HG02981 (cell line): Measurements from ENCODE around the gene DRC7.

Experiments
- ATAC-seq: cut with Tn5 transposase; IDR thresholded peaks from one replicate; pipeline ENCODE4 v1.9.1; 2021; ENCODE audit warnings: mild to moderate bottlenecking, moderate library complexity; ENCODE audit not compliant: unreplicated experiment

The DRC7 gene

DNA sequence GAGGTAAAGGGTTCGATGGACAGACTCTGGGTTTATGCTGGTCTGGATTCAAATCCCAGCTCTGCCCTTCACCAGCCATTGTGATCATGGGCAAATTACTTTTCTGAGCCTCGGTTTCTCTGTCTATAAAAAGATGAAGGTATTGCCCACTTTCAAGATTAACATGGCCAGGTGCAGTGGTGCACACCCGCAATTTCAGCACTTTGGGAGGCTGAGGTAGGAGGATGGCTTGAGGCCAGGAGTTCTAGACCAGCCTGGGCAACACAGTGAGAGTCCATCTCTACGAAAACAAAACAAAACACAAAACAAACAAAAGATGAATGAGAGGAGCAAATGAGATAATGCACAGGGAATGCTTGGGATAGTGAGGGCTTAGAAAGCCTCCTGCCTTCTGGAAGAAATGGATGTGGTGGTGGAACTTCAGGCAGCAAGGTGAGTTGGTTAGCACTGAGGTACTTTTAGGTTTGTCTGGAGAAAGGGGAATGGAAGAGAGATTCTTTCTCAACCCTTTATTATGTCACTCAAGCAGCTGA is 18.0 kb upstream of the DRC7 start:
- no peak for ATAC-seq

DNA sequence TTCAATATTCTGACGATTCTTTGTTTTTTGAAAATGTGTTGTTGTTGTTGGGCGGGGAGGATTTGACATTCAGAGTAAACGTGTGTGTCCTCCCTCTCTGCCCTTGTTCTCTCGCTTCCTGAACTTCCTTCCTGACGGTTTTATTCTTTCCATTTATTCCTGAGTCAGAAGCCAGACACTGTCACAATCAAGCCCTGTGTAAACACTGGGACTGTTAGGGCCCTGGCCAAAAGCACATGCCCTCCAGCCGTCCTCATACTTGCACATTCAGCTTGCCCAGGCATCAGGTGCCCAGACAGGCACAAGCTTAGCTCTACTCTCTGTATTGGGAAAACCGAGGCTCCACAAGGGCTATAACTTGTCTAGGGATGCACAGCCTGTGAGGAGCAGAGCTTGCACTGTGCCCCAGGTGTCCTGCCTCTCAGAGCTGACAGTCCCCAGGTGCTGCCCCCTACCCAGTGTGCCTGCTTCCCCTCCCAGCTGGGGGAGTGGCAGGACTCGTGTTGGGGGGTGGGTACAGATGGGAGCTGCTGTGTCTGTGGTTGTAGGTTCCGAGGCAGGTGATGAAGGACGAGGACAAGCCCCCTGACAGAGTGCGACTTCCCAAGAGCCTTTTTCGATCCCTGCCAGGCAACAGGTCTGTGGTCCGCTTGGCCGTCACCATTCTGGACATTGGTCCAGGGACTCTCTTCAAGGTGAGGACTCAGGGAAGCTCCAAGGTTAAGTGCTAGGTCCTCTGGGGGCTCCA is 16.8 kb upstream of the DRC7 start:
- ATAC-seq = no peak

DNA sequence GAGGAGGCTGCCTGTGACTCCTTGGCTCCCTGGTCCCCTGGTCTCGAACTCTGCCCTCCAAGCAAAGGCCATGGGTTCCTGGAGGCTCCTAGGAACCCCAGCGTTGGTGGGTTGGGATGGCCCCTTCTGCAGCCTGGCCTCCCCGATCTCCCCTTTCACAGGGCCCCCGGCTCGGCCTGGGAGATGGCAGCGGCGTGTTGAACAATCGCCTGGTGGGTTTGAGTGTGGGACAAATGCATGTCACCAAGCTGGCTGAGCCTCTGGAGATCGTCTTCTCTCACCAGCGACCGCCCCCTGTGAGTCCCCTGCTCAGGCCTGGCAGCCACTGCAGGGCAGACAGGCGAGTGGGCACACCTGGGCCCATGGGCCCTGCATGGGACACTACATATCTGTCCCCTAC is 15.6 kb upstream of the DRC7 start:
- no peak for ATAC-seq

DNA sequence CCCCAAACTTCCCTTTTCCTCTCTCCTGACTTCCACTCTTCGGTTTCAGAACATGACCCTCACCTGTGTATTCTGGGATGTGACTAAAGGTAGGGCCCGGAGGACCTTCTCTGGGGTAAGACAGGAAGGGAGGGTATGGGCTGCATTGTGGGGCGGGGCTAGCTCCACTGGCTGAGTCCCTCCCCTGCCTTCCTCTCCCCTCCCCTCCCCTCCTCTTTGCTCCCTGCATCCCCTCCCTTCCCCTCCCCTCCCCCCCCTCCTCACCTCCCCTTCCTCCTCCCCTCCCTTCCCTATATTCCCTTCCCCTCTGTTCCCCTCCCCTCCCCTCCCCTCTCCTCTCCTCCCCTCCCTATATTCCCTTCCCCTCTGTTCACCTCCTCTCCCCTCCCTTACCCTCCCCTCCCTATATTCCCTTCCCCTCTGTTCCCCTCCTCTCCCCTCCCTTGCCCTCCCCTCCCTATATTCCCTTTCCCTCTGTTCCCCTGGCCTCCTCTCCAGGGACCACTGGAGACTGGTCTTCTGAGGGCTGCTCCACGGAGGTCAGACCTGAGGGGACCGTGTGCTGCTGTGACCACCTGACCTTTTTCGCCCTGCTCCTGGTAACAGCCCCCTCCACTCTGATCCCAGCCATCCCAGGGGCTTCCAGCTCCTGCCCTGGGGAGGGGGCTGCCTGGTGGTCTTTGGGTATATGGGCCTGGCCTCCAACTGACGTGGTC is 14.7 kb upstream of the DRC7 start:
- no peak for ATAC-seq

DNA sequence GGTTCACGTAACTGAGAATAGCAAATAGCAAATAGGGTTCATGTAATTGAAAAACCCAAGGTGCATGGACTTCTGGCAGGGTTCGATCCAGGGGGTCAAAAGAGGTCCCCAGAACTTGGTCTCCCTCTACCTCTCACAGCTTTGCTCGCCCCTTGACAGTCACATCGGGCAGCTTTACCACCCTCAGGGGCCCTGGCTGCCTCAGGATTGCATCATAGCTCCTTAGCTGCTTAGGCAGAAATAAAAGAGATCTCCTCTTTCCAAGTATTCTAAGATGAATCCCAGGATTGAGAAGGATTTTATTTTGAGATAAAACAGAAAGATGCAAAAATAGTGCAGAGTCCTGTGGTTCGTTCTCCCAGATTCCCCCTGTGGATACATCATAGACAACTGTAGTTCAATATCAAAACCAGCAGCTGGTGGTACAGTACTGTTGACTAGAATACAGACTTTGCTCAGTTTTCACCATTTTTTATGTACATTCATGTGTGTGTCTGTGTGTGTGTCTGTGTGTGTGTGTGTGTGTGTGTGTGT is 13.7 kb upstream of the DRC7 start:
- no peak for ATAC-seq

DNA sequence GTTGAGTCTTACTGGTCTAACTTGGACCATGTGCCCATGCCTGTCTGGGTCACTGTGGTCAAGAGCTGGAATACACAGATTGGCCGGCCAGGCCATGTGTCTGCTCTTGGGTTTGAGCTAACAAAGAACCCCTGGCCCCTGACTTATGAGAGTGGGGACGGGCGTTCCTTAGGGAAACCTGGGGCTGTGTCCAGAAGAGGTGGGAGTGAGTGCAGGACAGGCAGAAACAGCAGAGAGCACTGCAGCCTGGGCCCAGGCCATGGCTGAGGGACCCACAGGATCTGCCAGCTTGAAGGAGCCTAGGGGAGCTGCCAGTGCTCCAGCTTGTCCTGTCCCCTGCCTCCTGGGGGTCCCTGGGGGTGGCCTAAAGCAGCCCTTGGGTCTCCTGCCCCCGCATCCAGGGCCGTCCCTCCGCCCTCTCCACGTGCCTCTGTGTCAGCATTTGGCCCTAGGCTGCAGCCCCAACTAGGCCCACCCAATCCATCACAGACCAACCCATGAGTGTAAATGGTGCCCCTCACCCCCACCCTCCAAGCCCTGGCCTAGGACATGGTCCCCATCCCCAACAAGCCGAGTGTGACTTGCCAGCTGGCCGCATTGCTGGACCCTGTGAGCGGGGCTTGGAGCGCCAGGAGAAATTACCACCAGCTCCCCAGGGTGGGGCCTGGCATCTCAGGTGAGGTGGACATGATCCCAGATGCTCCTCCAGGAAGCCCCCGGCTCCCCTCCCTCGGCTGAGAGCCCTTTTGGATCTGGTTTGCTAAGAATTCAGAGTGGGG is 12.5 kb upstream of the DRC7 start:
- no peak for ATAC-seq

DNA sequence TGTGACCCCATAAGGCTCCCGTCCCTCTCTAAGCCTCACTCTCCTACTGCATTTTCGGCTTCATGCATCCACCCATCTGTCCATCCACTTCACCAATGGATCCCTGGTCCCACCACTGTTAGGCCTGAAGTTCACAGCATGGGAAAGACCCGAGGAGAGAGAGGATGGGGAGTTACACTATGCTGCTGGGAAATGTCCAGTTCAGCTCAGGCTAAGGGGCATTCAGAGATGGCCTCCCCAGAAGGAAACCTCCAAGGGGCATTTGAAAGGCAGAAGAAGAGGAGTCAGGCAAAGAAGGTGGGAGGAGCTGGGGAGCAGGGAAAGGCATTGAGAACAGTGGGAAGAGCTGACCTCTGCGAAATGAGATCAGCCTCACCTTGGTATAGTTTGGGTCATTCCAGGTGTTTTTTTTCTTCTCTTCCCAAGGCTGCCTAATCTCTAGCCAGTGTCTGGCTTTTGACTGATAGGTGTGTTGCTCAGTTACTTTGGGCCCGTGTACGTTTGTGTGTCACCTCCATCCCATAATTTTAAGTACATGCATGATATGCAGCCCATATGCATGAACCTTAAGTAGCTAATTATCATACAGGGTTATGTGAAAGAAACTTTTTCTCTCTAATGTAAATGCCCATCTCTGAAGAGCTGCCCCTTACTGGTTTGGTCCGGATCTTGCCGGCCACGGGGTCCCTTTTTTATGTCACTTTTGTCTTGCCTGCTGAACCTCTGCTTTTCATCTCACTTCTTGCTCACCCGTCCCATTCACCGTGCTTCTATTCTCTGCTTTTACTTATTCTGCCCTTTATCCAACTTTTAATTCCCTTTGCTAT is 11.6 kb upstream of the DRC7 start:
- ATAC-seq = no peak

DNA sequence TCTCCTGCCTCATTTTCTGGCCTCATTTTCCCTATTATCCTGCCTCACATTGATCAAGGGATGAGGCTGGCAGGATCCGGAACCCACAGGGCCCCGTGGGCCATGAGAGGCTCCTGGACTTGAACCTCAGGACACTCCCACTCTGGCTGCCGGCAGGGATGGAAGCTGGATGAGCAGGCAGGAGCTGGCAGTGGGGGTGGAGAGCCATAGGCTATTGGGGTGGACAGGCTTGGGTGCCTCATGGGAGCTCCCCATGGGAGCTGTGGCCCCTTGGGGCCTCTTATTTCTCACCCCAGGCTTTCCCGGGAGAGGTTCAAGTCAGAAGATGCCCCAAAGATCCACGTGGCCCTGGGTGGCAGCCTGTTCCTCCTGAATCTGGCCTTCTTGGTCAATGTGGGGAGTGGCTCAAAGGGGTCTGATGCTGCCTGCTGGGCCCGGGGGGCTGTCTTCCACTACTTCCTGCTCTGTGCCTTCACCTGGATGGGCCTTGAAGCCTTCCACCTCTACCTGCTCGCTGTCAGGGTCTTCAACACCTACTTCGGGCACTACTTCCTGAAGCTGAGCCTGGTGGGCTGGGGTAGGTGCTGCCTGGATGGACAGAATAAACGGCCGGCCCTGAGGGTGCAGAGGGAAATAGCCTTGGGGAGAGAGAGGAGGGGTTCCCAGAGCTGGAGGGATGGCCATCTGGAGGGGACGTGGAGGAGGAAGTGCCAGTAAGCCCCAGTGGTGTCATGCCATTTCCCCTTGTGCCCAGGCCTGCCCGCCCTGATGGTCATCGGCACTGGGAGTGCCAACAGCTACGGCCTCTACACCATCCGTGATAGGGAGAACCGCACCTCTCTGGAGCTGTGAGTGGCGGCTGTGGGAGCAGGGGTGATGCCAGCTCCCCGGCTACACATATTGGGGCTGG is 10.7 kb upstream of the DRC7 start:
- ATAC-seq = no peak

DNA sequence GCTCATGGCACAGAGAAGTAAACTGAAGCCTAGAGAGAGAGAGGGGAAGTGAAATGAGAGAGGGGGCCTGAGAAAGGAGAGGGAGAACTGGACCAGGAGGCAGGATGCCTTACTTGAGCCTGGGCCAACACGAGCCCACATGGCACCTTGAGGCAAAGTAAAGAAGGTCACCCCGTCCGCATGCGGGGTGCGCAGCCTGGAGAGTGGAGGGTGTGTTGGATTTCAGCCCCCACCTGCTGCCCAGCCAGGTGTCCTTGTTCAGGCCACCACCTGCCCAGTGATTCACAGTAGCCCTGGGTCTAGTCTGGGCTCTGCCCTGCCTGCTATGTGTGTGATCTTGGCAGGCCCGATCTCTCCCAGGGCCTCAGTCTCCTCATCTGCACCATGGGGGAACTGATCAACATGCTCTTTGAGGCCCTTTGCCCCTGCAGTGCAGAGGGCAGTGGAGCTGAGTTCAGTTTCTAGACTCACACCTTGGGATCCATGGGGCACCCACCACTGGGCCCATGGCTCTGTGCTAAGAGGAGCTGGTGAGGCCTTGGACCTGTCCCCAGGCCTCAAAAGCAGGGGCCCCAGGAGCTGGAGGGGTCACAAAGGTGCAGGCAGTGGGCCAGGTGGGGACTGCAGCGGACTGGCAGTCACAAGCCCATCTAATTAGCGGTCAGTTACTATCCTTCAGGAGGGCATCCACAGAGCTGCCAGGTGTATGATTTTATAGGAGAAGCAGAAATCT is 9.8 kb upstream of the DRC7 start:
- no peak for ATAC-seq

DNA sequence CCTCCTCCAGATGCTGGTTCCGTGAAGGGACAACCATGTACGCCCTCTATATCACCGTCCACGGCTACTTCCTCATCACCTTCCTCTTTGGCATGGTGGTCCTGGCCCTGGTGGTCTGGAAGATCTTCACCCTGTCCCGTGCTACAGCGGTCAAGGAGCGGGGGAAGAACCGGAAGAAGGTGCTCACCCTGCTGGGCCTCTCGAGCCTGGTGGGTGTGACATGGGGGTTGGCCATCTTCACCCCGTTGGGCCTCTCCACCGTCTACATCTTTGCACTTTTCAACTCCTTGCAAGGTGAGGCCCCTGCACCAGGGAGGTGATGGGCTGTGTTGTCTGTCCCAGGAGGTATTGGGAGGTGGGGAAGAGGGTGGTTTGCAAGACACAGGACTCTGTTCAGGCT is 9.0 kb upstream of the DRC7 start:
- no peak for ATAC-seq

DNA sequence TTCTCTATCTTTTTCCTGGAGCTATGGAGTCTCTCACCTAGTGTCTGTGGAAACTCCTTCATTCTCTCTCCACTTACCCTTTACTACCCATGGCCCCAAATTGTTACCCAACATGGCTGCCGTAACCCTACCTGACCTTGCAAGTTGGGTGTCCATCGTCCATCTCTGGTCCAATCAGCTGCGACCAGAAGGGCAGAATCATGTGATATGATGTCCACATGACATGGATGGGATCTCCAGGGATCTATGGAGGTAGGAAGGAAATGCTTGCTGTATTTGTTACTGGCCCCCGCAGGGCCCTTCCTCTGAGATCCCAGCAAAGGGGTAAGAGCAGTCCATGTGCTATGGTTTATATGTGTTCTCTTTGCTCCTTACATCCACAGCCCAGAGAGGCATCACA is 8.0 kb upstream of the DRC7 start:
- ATAC-seq = no peak

DNA sequence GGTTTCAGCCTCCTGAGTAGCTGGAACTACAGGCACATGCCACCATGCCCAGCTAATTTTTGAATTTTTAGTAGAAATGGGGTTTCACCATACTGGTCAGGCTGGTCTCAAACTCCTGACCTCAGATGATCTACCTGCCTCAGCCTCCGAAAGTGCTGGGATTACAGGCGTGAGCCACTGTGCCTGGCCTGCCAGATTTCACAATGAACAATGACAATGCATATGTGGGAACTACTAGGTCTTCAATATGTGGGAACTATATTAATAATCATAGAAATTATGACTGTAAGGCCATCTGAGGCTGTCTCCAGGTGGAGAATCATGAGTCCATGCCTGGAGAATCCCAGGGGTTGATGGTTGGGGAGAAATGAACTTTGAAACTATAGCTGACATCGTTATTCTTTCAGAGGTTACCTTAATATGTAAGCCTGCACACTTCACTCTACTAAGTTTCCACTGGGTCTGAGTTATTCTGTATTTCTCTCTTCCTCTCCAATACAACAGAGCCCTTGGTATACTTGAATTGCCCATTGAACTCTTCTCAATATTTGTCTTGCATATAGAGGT is 7.2 kb upstream of the DRC7 start:
- no peak for ATAC-seq

DNA sequence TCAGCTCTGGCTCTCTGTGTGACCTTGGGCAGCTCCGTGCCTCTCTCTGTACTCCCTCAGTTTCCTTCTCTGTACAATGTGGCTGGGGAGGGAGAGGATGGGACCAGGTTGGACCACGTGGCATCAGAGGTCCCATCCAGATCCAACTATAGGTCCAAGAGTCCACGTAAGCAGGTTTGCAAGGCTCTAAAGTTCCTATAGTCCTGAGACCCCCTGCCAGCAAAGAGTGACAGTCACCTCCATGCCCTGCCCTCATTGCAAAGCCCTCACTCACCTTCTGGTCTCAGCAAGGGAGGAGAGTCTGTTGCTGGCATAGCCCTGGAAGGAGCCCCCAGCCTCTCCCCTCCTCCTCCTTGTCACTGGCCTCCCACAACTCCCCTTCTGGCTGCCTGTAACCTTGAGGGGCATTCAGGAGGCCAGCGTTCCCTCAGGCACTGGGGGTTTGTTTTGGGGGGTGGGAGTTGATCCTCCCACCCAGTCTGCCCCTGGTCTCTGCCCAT is 6.1 kb upstream of the DRC7 start:
- ATAC-seq = no peak

DNA sequence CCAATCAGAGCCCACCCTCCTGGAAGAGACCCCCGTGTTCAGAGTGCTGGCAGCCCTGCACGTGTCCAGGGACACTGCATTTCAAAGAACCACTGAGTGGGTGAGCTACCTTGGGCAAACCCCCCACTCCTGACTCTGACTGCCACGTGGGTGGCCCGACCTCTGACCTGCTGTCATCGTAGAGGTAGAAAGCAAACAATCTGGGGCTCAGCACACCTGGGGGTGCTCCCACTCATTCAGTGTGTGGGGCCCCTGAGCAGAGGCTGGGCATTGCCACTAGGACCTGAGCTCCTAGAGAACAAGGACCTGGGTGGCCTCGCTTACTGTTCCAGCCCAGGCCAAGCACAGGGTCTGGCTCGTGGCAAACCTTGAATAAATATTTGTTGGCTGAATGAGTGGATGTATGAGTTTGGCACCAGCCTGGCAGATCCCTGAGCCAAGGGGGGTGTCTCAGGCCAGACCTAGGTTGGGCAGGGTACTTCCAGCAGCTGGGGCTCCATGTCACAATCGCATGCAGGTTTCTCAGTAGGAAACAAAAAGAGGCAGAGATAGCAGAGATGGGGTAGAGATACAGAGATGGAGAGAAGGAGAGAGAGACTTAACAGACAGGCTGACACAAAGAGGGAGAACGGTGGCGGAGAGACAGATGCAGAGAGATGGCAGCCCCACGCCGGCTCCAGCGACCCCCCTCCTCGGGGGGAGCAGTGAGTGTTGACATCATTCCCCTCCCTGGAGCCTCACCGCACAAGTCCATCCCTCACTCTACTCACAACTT is 5.4 kb upstream of the DRC7 start:
- no peak for ATAC-seq

DNA sequence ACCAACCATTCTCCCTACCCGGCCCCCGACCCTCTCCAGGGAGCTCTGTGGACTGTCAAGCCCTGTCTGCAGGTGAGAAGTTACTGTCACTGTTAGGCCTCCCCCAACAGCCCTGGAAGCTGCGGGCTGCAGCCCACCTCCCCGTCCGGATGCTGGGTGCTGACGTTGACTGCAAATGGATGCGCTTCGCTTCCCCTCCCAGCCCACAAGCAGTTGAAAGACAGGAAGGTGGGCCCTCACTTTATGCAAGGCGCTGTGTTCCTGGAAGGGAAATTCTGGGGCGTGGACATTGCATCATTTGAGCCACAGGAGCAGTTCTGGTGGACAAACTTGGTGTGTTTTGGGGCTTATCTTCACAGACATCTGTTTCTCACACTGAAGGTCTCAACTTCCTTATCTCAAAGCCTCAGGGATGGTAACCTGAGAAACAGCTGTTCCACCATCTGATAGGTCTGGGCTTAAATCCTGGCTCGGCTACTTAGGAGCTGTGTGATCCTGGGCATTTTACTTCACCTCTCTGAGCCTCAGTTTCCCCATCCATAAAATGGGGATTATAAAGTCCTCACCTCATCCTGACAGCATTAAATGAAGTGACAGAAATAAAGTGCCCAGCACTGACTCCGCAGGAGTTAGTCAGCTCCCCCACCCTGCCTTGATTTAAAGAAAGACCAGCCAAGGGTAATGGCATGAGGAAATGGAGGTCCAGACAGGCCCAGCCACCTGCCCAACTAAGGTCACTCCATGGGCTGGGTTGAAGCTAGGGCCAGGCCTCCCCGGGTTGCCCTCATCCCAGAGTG is 4.6 kb upstream of the DRC7 start:
- peak; percentile 64 for ATAC-seq

DNA sequence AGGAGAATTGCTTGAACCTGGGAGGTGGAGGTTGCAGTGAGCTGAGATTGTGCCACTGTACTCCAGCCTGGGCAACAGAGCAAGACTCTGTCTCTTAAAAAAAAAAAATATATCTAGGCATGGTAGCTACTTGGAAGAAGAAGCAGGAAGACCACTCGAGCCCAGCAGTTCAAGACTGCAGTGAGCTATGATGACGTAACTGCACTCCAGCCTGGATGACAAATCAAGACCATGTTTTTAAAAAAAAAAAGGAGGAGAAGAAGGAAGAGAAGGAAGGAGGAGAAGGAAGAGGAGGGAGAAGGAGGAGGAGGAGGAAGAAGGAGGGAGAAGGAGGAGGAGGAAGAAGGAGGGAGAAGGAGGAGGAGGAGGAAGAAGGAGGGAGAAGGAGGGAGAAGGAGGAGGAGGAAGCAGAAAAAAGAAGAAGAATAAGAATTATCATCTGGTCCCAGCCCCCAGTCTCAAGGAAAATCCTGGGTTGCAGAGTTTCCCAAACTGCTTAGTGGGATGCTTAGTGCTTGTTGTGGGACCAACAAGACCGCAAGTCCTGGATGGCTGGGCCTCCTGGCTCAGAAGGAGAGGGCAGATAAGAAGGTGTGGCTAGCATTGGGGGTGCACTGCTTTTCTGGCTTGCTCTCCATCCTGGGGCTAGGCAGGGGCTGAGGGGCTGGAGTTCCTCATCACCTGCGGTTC is 3.7 kb upstream of the DRC7 start:
- ATAC-seq = no peak
